Measurements from ENCODE around the gene C15orf62. TPM values are rescaled to one million over a fixed set of nuclear protein-coding genes. Genes with fewer than 3 reads are reported as not detected.

C15orf62 gene
- polyA plus RNA-seq, 2 donors, result 21.3 to 71.9 TPM

DNA sequence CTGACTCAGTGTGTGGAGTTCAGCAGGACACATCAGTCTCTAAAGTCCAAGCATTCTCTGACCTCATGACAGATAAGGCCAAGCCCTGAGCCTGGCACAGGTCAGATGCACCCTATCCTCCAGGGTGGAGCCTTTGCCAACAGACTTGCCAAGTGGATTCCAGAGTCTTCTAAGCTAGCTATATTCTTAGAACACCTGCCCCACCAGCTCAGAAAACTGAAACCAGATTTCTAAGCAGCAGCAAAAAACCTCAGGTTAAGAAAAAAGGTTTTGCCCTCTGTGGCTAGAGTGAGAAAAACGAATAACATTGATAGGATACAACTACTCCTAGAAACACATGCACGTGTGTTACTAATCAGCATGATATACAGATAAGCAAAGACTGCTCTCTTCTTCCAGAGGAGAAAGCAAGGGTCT is 26.3 kb upstream of the C15orf62 start:
- 80 to 83% methylated on average over 2 of the region's 2 CpGs for WGBS, 2 donors
- Histone ChIP-seq H3K4me3 (ENCODE audit: low read depth in 1 of 2, low read length in 2 of 2) (no peak overlapping the region), H3K36me3 (ENCODE audit: control insufficient read depth in 2 of 2, insufficient read depth in 2 of 2, low read length in 1 of 2) (peaks cover 23 to 36% of the 10 kb centered on the region in 2 donors), H3K9me3 (ENCODE audit: control insufficient read depth in 2 of 2, insufficient read depth in 1 of 2, low read depth in 1 of 2, low read length in 1 of 2) (no peaks in the 10 kb centered on the region), H3K27me3 (ENCODE audit: control insufficient read depth in 1 of 2, insufficient read depth in 2 of 2, low read length in 2 of 2) (no peaks in the 10 kb centered on the region), H3K27ac (ENCODE audit: low read depth in 2 of 2, low read length in 1 of 2) (no peak overlapping the region), H3K4me1 (ENCODE audit: control insufficient read depth in 2 of 2, insufficient read depth in 2 of 2, low read length in 1 of 2) (no peaks in the 10 kb centered on the region)

DNA sequence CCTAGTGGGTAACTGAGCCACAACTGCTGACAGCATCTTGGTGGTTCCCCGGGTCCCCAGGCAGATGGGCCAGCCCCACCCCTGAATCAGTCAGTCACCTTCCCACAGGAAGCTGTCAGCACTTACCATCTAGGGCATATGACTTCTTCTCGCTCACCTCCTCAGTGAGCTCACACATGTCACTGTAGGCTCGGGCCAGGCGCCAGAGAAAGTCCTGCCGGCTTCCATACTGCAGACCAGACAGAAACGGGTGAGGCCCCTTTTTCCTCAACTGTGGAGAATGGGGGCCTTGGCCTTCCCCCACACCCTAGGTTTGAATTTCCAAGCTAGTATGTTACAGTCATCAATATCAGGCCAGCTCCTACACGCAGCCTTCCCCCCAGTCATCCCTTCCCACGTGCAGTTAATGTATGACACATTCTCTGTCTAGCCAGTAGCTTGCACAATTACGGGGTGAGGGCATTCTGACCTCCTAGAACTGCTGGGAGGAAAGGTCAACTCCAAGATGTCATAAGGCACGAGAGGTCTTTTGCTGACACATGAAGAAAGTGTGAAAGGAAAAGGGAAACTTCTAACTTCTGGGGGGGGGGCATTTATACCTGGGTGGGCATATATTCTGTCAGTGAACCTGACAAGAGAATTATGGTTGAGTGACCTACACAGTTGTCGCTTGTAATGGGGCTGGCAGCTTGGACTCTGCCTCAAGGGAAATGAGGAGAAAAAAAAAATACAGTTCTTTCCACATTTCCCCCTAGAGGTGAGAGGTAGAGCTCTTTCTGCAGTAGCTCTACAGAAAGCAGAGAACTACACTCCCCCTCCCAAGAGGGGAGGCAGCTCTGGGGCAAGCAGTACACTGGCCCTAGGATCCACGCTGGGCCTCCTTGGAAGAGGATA is 25.6 kb upstream of the C15orf62 start:
- peaks cover 23 to 37% of the 10 kb centered on the region in 2 donors for H3K36me3 ChIP-seq (ENCODE audit: control insufficient read depth in 2 of 2, insufficient read depth in 2 of 2, low read length in 1 of 2)
- H3K27me3 ChIP-seq (ENCODE audit: control insufficient read depth in 1 of 2, insufficient read depth in 2 of 2, low read length in 2 of 2), result no peaks in the 10 kb centered on the region
- H3K9me3 ChIP-seq (ENCODE audit: control insufficient read depth in 2 of 2, insufficient read depth in 1 of 2, low read depth in 1 of 2, low read length in 1 of 2), result no peaks in the 10 kb centered on the region
- 71 to 72% methylated on average over 12 of the region's 12 CpGs for WGBS, 2 donors
- H3K27ac ChIP-seq (ENCODE audit: low read depth in 2 of 2, low read length in 1 of 2), result peak overlapping the region in 1 of 2 donors; percentile 22
- no peak overlapping the region for H3K4me3 ChIP-seq (ENCODE audit: low read depth in 1 of 2, low read length in 2 of 2)
- H3K4me1 ChIP-seq (ENCODE audit: control insufficient read depth in 2 of 2, insufficient read depth in 2 of 2, low read length in 1 of 2), result no peaks in the 10 kb centered on the region

DNA sequence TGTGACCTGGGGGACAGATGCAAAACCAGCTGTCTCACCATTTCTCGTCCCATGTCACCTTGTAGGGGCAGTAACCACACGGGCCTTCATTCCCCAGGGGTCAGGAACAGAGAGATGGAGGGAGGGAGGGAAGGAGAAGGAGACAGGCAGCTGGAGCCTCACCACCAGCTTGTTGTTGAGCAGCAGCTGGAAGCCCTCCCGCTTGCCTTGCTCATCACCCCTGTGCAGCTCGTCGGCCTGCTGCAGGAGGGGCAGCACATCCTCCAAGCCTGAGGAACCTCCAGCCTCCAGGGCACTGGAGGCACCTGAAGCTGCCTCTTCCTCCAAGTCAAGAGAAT is 25.0 kb upstream of the C15orf62 start:
- H3K4me3 ChIP-seq (ENCODE audit: low read depth in 1 of 2, low read length in 2 of 2), result no peak overlapping the region
- no peaks in the 10 kb centered on the region for H3K9me3 ChIP-seq (ENCODE audit: control insufficient read depth in 2 of 2, insufficient read depth in 1 of 2, low read depth in 1 of 2, low read length in 1 of 2)
- no peaks in the 10 kb centered on the region for H3K4me1 ChIP-seq (ENCODE audit: control insufficient read depth in 2 of 2, insufficient read depth in 2 of 2, low read length in 1 of 2)
- peaks cover 25 to 34% of the 10 kb centered on the region in 2 donors for H3K36me3 ChIP-seq (ENCODE audit: control insufficient read depth in 2 of 2, insufficient read depth in 2 of 2, low read length in 1 of 2)
- H3K27ac ChIP-seq (ENCODE audit: low read depth in 2 of 2, low read length in 1 of 2), result no peak overlapping the region
- 72 to 78% methylated on average over 5 of the region's 5 CpGs for WGBS, 2 donors
- no peaks in the 10 kb centered on the region for H3K27me3 ChIP-seq (ENCODE audit: control insufficient read depth in 1 of 2, insufficient read depth in 2 of 2, low read length in 2 of 2)

DNA sequence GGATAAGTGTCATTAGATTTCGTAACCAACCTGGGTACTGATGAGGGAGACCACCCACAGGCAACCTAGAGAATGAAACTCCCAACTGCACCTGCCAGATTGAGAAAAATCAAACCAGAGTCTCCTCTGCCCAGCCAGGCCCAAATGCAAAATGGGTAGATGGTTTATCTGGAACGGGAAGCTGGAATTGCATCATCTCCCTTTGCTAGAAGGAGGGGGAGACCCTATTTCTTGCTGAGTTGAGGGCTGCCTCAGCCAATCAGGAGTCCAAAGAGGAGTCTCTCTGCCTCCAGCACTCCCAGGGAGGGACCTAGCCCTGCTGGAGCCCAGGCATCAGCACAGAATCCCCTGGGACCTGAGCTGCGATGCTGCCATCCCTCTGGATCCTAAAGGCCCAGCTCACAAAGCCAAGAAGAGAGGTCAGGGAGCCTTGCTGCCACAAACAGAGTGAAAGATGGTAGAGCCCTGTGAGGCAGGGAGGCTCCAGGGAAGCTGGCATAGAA is 22.8 kb upstream of the C15orf62 start:
- 74% methylated on average over 3 of the region's 3 CpGs for WGBS, 2 donors
- no peak overlapping the region for H3K27ac ChIP-seq (ENCODE audit: low read depth in 2 of 2, low read length in 1 of 2)
- H3K36me3 ChIP-seq (ENCODE audit: control insufficient read depth in 2 of 2, insufficient read depth in 2 of 2, low read length in 1 of 2), result peaks cover 29 to 42% of the 10 kb centered on the region in 2 donors
- no peak overlapping the region for H3K4me3 ChIP-seq (ENCODE audit: low read depth in 1 of 2, low read length in 2 of 2)
- no peaks in the 10 kb centered on the region for H3K27me3 ChIP-seq (ENCODE audit: control insufficient read depth in 1 of 2, insufficient read depth in 2 of 2, low read length in 2 of 2)
- no peaks in the 10 kb centered on the region for H3K4me1 ChIP-seq (ENCODE audit: control insufficient read depth in 2 of 2, insufficient read depth in 2 of 2, low read length in 1 of 2)
- H3K9me3 ChIP-seq (ENCODE audit: control insufficient read depth in 2 of 2, insufficient read depth in 1 of 2, low read depth in 1 of 2, low read length in 1 of 2), result no peaks in the 10 kb centered on the region

DNA sequence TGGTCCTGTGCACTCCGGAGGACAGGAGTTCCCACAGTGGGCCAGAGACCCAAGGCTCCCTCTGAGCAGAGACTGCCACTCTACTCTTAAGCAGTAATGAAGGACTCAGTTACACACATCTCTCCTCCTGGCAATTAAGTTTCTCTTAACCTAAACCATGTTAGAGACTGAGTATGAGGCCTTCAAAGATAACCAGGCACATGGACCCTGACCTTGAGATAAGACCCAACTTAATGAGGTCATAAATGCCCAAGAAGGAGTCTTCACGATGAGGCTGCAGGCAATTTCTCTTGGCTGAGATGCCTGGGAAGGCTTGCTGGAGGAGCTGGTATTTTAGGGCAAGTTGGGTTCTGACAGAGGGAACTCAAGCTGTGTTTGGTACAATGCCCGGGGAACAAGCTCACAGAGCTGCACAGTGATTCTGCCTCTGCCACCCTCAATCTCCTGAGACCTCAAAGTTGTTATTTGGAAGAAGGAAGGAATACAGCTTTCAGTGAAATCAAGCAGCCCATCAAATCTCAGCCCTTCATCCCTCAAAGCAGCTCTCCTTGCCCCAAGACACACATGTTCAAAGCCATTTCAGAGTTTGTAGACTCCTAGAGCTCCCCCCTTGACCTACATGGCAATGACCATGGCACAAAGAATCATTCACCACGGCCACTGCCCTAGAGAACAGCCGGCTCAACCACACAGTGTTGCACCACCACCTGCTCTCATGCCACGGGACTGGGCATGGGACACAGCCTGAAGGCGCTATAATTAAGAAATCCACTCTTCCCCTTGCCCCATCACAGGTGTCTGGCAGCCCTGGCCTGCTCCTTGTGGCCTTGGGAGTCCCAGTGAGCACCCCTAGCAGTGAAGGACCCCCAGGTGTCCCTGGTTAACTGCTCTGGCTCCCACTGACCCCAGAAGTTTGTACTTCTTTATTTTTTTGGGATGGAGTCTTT is 21.8 kb upstream of the C15orf62 start:
- no peak overlapping the region for H3K27ac ChIP-seq (ENCODE audit: low read depth in 2 of 2, low read length in 1 of 2)
- no peaks in the 10 kb centered on the region for H3K4me1 ChIP-seq (ENCODE audit: control insufficient read depth in 2 of 2, insufficient read depth in 2 of 2, low read length in 1 of 2)
- no peaks in the 10 kb centered on the region for H3K27me3 ChIP-seq (ENCODE audit: control insufficient read depth in 1 of 2, insufficient read depth in 2 of 2, low read length in 2 of 2)
- peaks cover 29 to 43% of the 10 kb centered on the region in 2 donors for H3K36me3 ChIP-seq (ENCODE audit: control insufficient read depth in 2 of 2, insufficient read depth in 2 of 2, low read length in 1 of 2)
- no peaks in the 10 kb centered on the region for H3K9me3 ChIP-seq (ENCODE audit: control insufficient read depth in 2 of 2, insufficient read depth in 1 of 2, low read depth in 1 of 2, low read length in 1 of 2)
- no peak overlapping the region for H3K4me3 ChIP-seq (ENCODE audit: low read depth in 1 of 2, low read length in 2 of 2)
- WGBS, 2 donors, result 72 to 79% methylated on average over 7 of the region's 7 CpGs

DNA sequence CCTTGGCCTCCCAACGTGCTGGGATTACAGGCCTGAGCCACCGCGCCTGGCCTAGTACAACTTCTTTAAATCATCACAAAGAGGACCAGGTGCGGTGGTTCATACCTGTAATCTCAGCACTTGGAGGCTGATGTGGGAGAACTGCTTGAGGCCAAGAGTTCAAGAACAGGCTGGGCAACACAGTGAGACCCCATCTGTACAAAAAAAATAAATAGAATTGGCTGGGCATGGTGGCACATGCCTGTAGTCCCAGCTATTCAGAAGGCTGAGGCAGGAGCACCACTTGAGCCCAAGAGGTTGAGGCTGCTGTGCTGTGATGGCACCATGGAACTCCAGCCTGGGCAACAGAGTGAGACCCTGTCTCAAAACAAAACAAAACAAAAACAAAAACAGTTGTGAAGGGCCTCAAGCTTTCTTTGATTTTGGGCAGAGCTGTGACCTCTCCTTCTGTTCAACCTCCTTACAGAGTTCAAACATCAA is 20.6 kb upstream of the C15orf62 start:
- Histone ChIP-seq H3K9me3 (ENCODE audit: control insufficient read depth in 2 of 2, insufficient read depth in 1 of 2, low read depth in 1 of 2, low read length in 1 of 2) (no peaks in the 10 kb centered on the region), H3K4me3 (ENCODE audit: low read depth in 1 of 2, low read length in 2 of 2) (no peak overlapping the region), H3K36me3 (ENCODE audit: control insufficient read depth in 2 of 2, insufficient read depth in 2 of 2, low read length in 1 of 2) (peaks cover 23 to 33% of the 10 kb centered on the region in 2 donors), H3K27me3 (ENCODE audit: control insufficient read depth in 1 of 2, insufficient read depth in 2 of 2, low read length in 2 of 2) (no peaks in the 10 kb centered on the region), H3K4me1 (ENCODE audit: control insufficient read depth in 2 of 2, insufficient read depth in 2 of 2, low read length in 1 of 2) (peaks cover 0 to under 1% of the 10 kb centered on the region in 2 donors), H3K27ac (ENCODE audit: low read depth in 2 of 2, low read length in 1 of 2) (no peak overlapping the region)
- WGBS, 2 donors, result 97% methylated on average over 4 of the region's 4 CpGs

DNA sequence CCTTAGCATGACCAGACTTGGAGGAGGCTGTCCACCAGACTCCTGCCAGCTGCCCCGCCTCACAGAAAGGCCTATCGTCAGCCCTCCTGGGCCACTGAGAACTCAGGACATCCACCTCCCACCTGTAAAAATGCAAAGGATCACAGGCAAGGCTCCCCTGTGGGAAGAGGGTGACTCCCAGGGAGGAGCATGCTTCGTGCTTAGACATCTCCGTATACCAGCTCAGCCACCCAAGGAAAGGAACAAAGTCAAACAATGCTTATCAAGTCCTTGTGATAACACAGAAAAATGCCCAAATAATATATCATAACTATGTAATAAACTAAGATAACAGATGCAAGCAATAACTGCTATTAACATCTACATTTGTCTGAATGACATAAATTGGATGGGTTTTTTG is 18.9 kb upstream of the C15orf62 start:
- H3K36me3 ChIP-seq (ENCODE audit: control insufficient read depth in 2 of 2, insufficient read depth in 2 of 2, low read length in 1 of 2), result peaks cover 23 to 26% of the 10 kb centered on the region in 2 donors

DNA sequence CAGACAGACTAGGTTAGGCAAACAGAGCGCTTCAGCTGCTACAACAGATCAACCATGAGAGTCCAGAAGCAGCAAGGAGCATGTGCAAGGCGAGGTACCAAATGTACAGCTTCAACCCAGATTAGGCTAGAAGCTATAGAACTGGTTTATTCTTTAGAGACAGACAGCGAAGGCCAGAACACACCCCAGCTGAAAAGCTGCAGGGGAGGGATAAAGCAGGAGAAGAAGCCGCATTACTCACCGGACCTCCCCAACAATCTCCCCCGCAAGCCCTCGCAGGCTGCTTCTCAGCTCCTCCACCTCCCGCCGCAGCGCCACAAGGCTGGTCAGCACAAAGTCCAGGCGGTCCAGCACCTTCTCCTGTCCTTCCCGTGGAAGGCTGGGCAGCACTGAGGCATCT is 18.0 kb upstream of the C15orf62 start:
- 95 to 98% methylated on average over 12 of the region's 12 CpGs for WGBS, 2 donors
- peaks cover 0 to 4% of the 10 kb centered on the region in 2 donors for H3K4me1 ChIP-seq (ENCODE audit: control insufficient read depth in 2 of 2, insufficient read depth in 2 of 2, low read length in 1 of 2)
- H3K4me3 ChIP-seq (ENCODE audit: low read depth in 1 of 2, low read length in 2 of 2), result no peak overlapping the region
- no peaks in the 10 kb centered on the region for H3K27me3 ChIP-seq (ENCODE audit: control insufficient read depth in 1 of 2, insufficient read depth in 2 of 2, low read length in 2 of 2)
- H3K27ac ChIP-seq (ENCODE audit: low read depth in 2 of 2, low read length in 1 of 2), result no peak overlapping the region
- H3K36me3 ChIP-seq (ENCODE audit: control insufficient read depth in 2 of 2, insufficient read depth in 2 of 2, low read length in 1 of 2), result peaks cover 23 to 26% of the 10 kb centered on the region in 2 donors
- H3K9me3 ChIP-seq (ENCODE audit: control insufficient read depth in 2 of 2, insufficient read depth in 1 of 2, low read depth in 1 of 2, low read length in 1 of 2), result no peaks in the 10 kb centered on the region

More for the DNA sequence above, 18.9 kb upstream of the C15orf62 start:
- Histone ChIP-seq H3K27me3 (ENCODE audit: control insufficient read depth in 1 of 2, insufficient read depth in 2 of 2, low read length in 2 of 2) (no peaks in the 10 kb centered on the region), H3K27ac (ENCODE audit: low read depth in 2 of 2, low read length in 1 of 2) (no peak overlapping the region), H3K9me3 (ENCODE audit: control insufficient read depth in 2 of 2, insufficient read depth in 1 of 2, low read depth in 1 of 2, low read length in 1 of 2) (no peaks in the 10 kb centered on the region), H3K4me3 (ENCODE audit: low read depth in 1 of 2, low read length in 2 of 2) (no peak overlapping the region), H3K4me1 (ENCODE audit: control insufficient read depth in 2 of 2, insufficient read depth in 2 of 2, low read length in 1 of 2) (peaks cover 0 to 4% of the 10 kb centered on the region in 2 donors)
- WGBS, 2 donors, result 82 to 89% methylated on average over 4 of the region's 4 CpGs

DNA sequence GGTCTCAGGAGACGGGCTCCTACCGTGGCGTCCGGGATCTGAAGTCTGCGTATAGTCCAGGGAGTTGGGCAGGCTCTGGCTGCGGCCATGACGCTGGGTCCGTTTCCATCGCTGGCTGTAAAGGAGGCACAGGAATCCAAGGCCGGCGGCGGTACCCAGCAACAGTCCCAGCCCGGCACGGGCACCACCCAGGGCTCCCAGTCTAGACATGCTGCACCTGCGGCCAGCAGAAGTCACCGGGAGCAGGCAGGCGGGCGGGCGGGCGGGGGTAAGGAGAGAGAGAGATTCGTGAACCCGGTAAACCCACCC is 15.3 kb upstream of the C15orf62 start:
- WGBS, 2 donors, result 0 to 1% methylated on average over 22 of the region's 22 CpGs
- H3K4me3 ChIP-seq (ENCODE audit: low read depth in 1 of 2, low read length in 2 of 2), result peak overlapping the region; percentile 82 to 85
- H3K36me3 ChIP-seq (ENCODE audit: control insufficient read depth in 2 of 2, insufficient read depth in 2 of 2, low read length in 1 of 2), result peaks cover 10 to 13% of the 10 kb centered on the region in 2 donors
- H3K4me1 ChIP-seq (ENCODE audit: control insufficient read depth in 2 of 2, insufficient read depth in 2 of 2, low read length in 1 of 2), result peaks cover 0 to 4% of the 10 kb centered on the region in 2 donors
- peak overlapping the region; percentile 88 to 89 for H3K27ac ChIP-seq (ENCODE audit: low read depth in 2 of 2, low read length in 1 of 2)
- no peaks in the 10 kb centered on the region for H3K9me3 ChIP-seq (ENCODE audit: control insufficient read depth in 2 of 2, insufficient read depth in 1 of 2, low read depth in 1 of 2, low read length in 1 of 2)
- no peaks in the 10 kb centered on the region for H3K27me3 ChIP-seq (ENCODE audit: control insufficient read depth in 1 of 2, insufficient read depth in 2 of 2, low read length in 2 of 2)

Measured in esophagus (tissue), 2 donors.